ENCODE data around the gene ACSM2A.

GRCh38 chr16:20484726-20485125 lies 33.4 kb downstream of the ACSM2A start:
- no peak for TF ChIP-seq CTCF (IDR thresholded peaks at IDR 0.05)
- no peak for TF ChIP-seq POLR2A (IDR thresholded peaks at IDR 0.05)
